ENCODE measurements around the gene ST8SIA2. TPM values are rescaled to one million over a fixed set of nuclear protein-coding genes. Genes with fewer than 3 reads are reported as not detected.

ST8SIA2 gene
- total RNA-seq, 4 donors from 2014 or later = 0.27 to 0.79 TPM; not detected in 2

DNA sequence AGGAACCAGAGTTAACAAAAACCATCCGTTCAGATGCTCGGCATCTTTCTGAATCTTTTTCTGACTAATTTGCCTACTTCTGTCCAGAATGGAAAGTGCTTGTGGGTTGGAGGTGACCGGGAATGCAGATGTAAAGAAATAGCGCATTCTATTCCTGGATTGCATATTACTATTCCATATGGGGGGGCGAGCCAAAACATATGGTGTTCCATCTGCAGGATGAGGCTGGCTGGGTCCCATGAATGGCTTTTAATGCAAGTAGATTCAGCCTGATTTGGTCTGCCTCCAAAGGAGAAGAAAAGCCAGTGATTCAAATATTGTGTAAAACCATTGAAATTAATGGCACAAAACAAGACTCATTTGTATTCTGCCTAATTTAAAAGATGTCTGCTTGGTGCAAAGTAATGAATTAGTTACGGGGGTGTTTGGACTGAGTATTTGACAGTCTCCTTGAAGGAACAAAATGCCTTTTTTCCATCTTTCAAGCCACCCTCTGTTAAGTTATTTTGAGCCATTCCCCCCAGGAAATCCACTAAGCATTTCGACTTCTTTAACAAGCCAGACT is 99.0 kb downstream of the ST8SIA2 start:
- no peaks in the 10 kb centered on the region for H3K27me3 ChIP-seq
- no peak overlapping the region for H3K4me3 ChIP-seq
- H3K4me1 ChIP-seq = no peaks in the 10 kb centered on the region
- in situ Hi-C loops (cut with MboI; ENCODE audit: low pct_ligation_motif_present in 1 of 4, low pct_unique_long_range_greater_than_20kb in 1 of 4, low sequenced_read_pairs in 3 of 4) (no loop called here), intact Hi-C loops (cut with DNase I; ENCODE audit: low total_unique reads) (no loop called here)
- H3K27ac ChIP-seq = no peak overlapping the region
- H3K9me3 ChIP-seq = no peaks in the 10 kb centered on the region
- DNase-seq = no peak
- 71 to 88% methylated on average over 6 to 7 of the region's 7 CpGs for WGBS, 2 donors (ENCODE audit: low coverage in 1 of 2)
- no peak for TF ChIP-seq POLR2AphosphoS5 (IDR thresholded peaks at IDR 0.05)
- TF ChIP-seq POLR2A (IDR thresholded peaks at IDR 0.05) = no peak
- TF ChIP-seq CTCF (IDR thresholded peaks at IDR 0.05) = no peak
- no peak for TF ChIP-seq EP300 (IDR thresholded peaks at IDR 0.05; ENCODE audit: low read depth)
- no peaks in the 10 kb centered on the region for H3K36me3 ChIP-seq

DNA sequence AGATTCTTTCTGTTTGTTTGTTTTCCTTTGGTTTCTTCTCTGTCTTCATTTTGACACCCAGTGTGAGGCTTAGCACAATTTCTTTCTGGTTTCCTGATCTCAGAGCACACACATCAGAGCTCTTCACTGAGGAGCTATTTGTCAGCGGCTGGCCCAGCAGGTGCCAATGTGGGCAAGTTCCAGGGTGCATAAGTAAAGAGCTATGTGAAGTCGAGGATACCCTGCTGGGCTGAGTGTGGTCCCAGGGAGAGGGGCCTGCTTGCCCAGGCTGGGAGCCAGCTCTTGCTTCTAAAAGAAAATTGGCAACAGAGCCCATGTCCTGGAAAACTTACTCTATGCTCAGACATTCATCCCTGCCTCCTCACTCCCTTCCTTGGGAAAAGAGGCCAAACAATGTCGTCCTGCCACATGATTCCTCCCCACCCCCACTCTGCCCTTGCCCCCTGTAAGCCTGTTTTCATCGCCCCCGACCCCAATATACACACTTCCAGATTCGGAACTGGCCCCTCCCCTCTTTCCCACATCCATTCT is 101.2 kb downstream of the ST8SIA2 start:
- Histone ChIP-seq H3K4me1 (no peaks in the 10 kb centered on the region), H3K27ac (no peak overlapping the region)

GRCh38 chr15:92495446-92495845 is 101.8 kb downstream of the ST8SIA2 start:
- WGBS, 2 donors (ENCODE audit: low coverage in 1 of 2) = 76% methylated on average over 3 of the region's 3 CpGs; no CpG with 5 or more reads in 1 of the 2 donors
- intact Hi-C loops (cut with DNase I; ENCODE audit: low total_unique reads) (no loop called here), in situ Hi-C loops (cut with MboI; ENCODE audit: low pct_ligation_motif_present in 1 of 4, low pct_unique_long_range_greater_than_20kb in 1 of 4, low sequenced_read_pairs in 3 of 4) (no loop called here)

More for the DNA sequence above, 101.2 kb downstream of the ST8SIA2 start:
- no peaks in the 10 kb centered on the region for H3K9me3 ChIP-seq
- intact Hi-C loops (cut with DNase I; ENCODE audit: low total_unique reads) (no loop called here), in situ Hi-C loops (cut with MboI; ENCODE audit: low pct_ligation_motif_present in 1 of 4, low pct_unique_long_range_greater_than_20kb in 1 of 4, low sequenced_read_pairs in 3 of 4) (no loop called here)
- no peak overlapping the region for H3K4me3 ChIP-seq
- peaks cover 13% of the 10 kb centered on the region for H3K27me3 ChIP-seq
- no peaks in the 10 kb centered on the region for H3K36me3 ChIP-seq
- no peak for TF ChIP-seq POLR2A (IDR thresholded peaks at IDR 0.05)
- no peak for DNase-seq
- whole genome bisulfite sequencing, 2 donors (ENCODE audit: low coverage in 1 of 2) = 43 to 70% methylated on average over 1 to 6 of the region's 6 CpGs

GRCh38 chr15:92499731-92500530 is 106.2 kb downstream of the ST8SIA2 start:
- DNase-seq = no peak
- H3K36me3 ChIP-seq = no peaks in the 10 kb centered on the region
- H3K4me1 ChIP-seq = no peaks in the 10 kb centered on the region
- peaks cover 14% of the 10 kb centered on the region for H3K27me3 ChIP-seq
- in situ Hi-C loops (cut with MboI; ENCODE audit: low pct_ligation_motif_present in 1 of 4, low pct_unique_long_range_greater_than_20kb in 1 of 4, low sequenced_read_pairs in 3 of 4) = loop anchor here in 1 of 4 donors (25.0 kb wide), 1 partner anchor 212 kb away; no protein-coding TSS in a partner anchor
- 66 to 72% methylated on average over 6 to 13 of the region's 13 CpGs for WGBS, 2 donors (ENCODE audit: low coverage in 1 of 2)
- H3K4me3 ChIP-seq = no peak overlapping the region
- no peak overlapping the region for H3K27ac ChIP-seq
- H3K9me3 ChIP-seq = no peaks in the 10 kb centered on the region
- TF ChIP-seq EP300 (IDR thresholded peaks at IDR 0.05; ENCODE audit: low read depth) (no peak), CTCF (IDR thresholded peaks at IDR 0.05) (no peak), POLR2A (IDR thresholded peaks at IDR 0.05) (no peak), POLR2AphosphoS5 (IDR thresholded peaks at IDR 0.05) (no peak)
- intact Hi-C loops (cut with DNase I; ENCODE audit: low total_unique reads) = no loop called here

More at GRCh38 chr15:92495446-92495845, 101.8 kb downstream of the ST8SIA2 start:
- H3K27ac ChIP-seq = no peak overlapping the region
- H3K4me3 ChIP-seq = no peak overlapping the region
- DNase-seq = no peak
- no peak for TF ChIP-seq POLR2AphosphoS5 (IDR thresholded peaks at IDR 0.05)
- no peak for TF ChIP-seq CTCF (IDR thresholded peaks at IDR 0.05)
- no peak for TF ChIP-seq EP300 (IDR thresholded peaks at IDR 0.05; ENCODE audit: low read depth)
- TF ChIP-seq POLR2A (IDR thresholded peaks at IDR 0.05) = no peak
- H3K27me3 ChIP-seq = peaks cover 14% of the 10 kb centered on the region
- no peaks in the 10 kb centered on the region for H3K9me3 ChIP-seq
- no peaks in the 10 kb centered on the region for H3K36me3 ChIP-seq
- H3K4me1 ChIP-seq = no peaks in the 10 kb centered on the region

Data from transverse colon (tissue), 4 donors.